Lung (tissue), 12 donors: ENCODE measurements around the gene ZNF276. TPM values are rescaled to one million over a fixed set of nuclear protein-coding genes. Genes with fewer than 3 reads are reported as not detected.

Experiments used
- ATAC-seq: fragments of 200-7000 bp; cut with Tn5 transposase; one replicate; pipeline ENCODE4 v1.9.1; 2020; ENCODE audit warnings: moderate number of reproducible peaks; ENCODE audit not compliant: insufficient read depth, low FRiP score
- DNase-seq, 3 donors: peaks; one replicate each; pipeline ENCODE4 v3.0.0-alpha.2; 2013 to 2017
- H3K27ac ChIP-seq, 2 donors: one replicate each; pipeline ENCODE4 v1.5.1; 2013; ENCODE audit warnings: mild to moderate bottlenecking in 2 of 2, moderate library complexity in 2 of 2, control low read depth in 1 of 2, inconsistent platforms in 1 of 2, low read depth in 1 of 2, low read length in 1 of 2
- H3K27me3 ChIP-seq, 3 donors: one replicate each; pipeline ENCODE4 v1.5.1; 2013; ENCODE audit warnings: low read length in 2 of 3; ENCODE audit not compliant: control insufficient read depth in 3 of 3, insufficient read depth in 3 of 3
- H3K36me3 ChIP-seq, 4 donors: one replicate each; pipeline ENCODE4 v1.5.1; 2013; ENCODE audit warnings: low read length in 4 of 4, mild to moderate bottlenecking in 1 of 4, moderate library complexity in 1 of 4; ENCODE audit not compliant: control insufficient read depth in 4 of 4, insufficient read depth in 4 of 4
- H3K4me1 ChIP-seq, 5 donors: one replicate each; pipeline ENCODE4 v1.5.1; 2013; ENCODE audit warnings: low read length in 5 of 5, mild to moderate bottlenecking in 2 of 5, moderate library complexity in 1 of 5; ENCODE audit not compliant: control insufficient read depth in 5 of 5, insufficient read depth in 5 of 5
- H3K4me3 ChIP-seq: one replicate; pipeline ENCODE4 v1.5.1; 2013; ENCODE audit warnings: mild to moderate bottlenecking, control low read depth, moderate library complexity
- H3K9ac ChIP-seq, 2 donors: one replicate each; pipeline ENCODE4 v1.5.1; 2013; ENCODE audit warnings: low read length in 2 of 2, control low read depth in 1 of 2; ENCODE audit not compliant: insufficient read depth in 1 of 2
- H3K9me3 ChIP-seq, 4 donors: one replicate each; pipeline ENCODE4 v1.5.1; 2013; ENCODE audit warnings: low read length in 3 of 4, mild to moderate bottlenecking in 1 of 4, moderate library complexity in 1 of 4; ENCODE audit not compliant: control insufficient read depth in 4 of 4, insufficient read depth in 3 of 4
- CTCF ChIP-seq: IDR thresholded peaks from 2 replicates; pipeline ENCODE4 v1.5.1; 2012; ENCODE audit warnings: mild to moderate bottlenecking; ENCODE audit errors: control extremely low read depth, extremely low read depth
- WGBS, 2 donors: extraction: QIAGEN DNeasy Blood & Tissue Kit; methylation state at CpG; one replicate each; pipeline ENCODE4 v1.1.7; 2013; 5-methylcytosine and 5-hydroxymethylcytosine counted together
- polyA plus RNA-seq, 2 donors: library from polyadenylated mRNA; stranded (reverse); fragments of 200-250 nt; gene quantifications; one replicate each; pipeline ENCODE4 v1.2.1, GENCODE V29; 2013
- total RNA-seq, 2 donors: library from RNA; depleted of rRNA in 1 of 2; stranded (reverse); fragments of >200 nt in 1 of 2; gene quantifications; one replicate each; pipeline ENCODE4 v1.2.1, GENCODE V29; 2014 to 2021
- donor health status: control.
- donor health status: control.
- donor health status: Bipolar disorder and iron deficiency.
- donor health status: healthy.
- donor health status: DM: yes; HTN: yes; CAD: no.

ZNF276 gene
- total and polyA plus RNA-seq, 4 donors: 21.8 to 34.9 (median 25.0) TPM

- H3K4me3 ChIP-seq: no peak overlapping the region
- no peaks in the 10 kb centered on the region for H3K4me1 ChIP-seq
- no peak overlapping the region for H3K27ac ChIP-seq
- no peak for TF ChIP-seq CTCF
- ATAC-seq: no peak
- H3K27me3 ChIP-seq: no peaks in the 10 kb centered on the region
- WGBS, 2 donors: 68 to 71% methylated on average over 7 of the region's 7 CpGs
- no peak for DNase-seq
- H3K9me3 ChIP-seq: no peaks in the 10 kb centered on the region
- no peak overlapping the region for H3K9ac ChIP-seq
- H3K36me3 ChIP-seq: peaks cover 0 to 14% (median 5%) of the 10 kb centered on the region in 4 donors
Observed at GRCh38 chr16:89784406-89784805, 63.1 kb downstream of the ZNF276 start.

GRCh38 chr16:89785523-89786155 lies 64.3 kb downstream of the ZNF276 start:
- H3K36me3 ChIP-seq: peaks cover 0 to 14% (median 4%) of the 10 kb centered on the region in 4 donors
- DNase-seq (no peak), ATAC-seq (no peak)
- no peak overlapping the region for H3K4me3 ChIP-seq
- H3K27ac ChIP-seq: no peak overlapping the region
- WGBS, 2 donors: 90 to 91% methylated on average over 11 of the region's 11 CpGs
- no peaks in the 10 kb centered on the region for H3K27me3 ChIP-seq
- no peaks in the 10 kb centered on the region for H3K4me1 ChIP-seq
- TF ChIP-seq CTCF: no peak
- no peaks in the 10 kb centered on the region for H3K9me3 ChIP-seq
- no peak overlapping the region for H3K9ac ChIP-seq

- WGBS, 2 donors: 96 to 97% methylated on average over 21 of the region's 21 CpGs
- peaks cover 0 to 23% (median 6%) of the 10 kb centered on the region in 4 donors for H3K36me3 ChIP-seq
- DNase-seq (no peak), ATAC-seq (no peak)
- no peak for TF ChIP-seq CTCF
- H3K9ac ChIP-seq: no peak overlapping the region
- no peak overlapping the region for H3K27ac ChIP-seq
- H3K4me1 ChIP-seq: no peaks in the 10 kb centered on the region
- H3K9me3 ChIP-seq: no peaks in the 10 kb centered on the region
- no peaks in the 10 kb centered on the region for H3K27me3 ChIP-seq
- no peak overlapping the region for H3K4me3 ChIP-seq
Observed at GRCh38 chr16:89786474-89787364, 65.4 kb downstream of the ZNF276 start.
